Measurements from ENCODE around the gene CRMP1. TPM values are rescaled to one million over a fixed set of nuclear protein-coding genes. Genes with fewer than 3 reads are reported as not detected.

Gene CRMP1
- total RNA-seq, 1 donor from 2014 or later = 1.4 TPM

GRCh38 chr4:5867866-5868265 lies 25.0 kb downstream of the CRMP1 start:
- H3K9me3 ChIP-seq (replicated peaks) = no peaks in the 10 kb centered on the region
- no peak for DNase-seq
- H3K36me3 ChIP-seq = no peaks in the 10 kb centered on the region
- H3K27me3 ChIP-seq (ENCODE audit: low read depth) = peaks cover 10% of the 10 kb centered on the region
- no peak overlapping the region for H3K4me3 ChIP-seq
- H3K27ac ChIP-seq (replicated peaks) = no peak overlapping the region
- H3K4me1 ChIP-seq = no peaks in the 10 kb centered on the region
- intact Hi-C loops (cut with micrococcal nuclease) = no loop called here
- TF ChIP-seq, protein P1, sequence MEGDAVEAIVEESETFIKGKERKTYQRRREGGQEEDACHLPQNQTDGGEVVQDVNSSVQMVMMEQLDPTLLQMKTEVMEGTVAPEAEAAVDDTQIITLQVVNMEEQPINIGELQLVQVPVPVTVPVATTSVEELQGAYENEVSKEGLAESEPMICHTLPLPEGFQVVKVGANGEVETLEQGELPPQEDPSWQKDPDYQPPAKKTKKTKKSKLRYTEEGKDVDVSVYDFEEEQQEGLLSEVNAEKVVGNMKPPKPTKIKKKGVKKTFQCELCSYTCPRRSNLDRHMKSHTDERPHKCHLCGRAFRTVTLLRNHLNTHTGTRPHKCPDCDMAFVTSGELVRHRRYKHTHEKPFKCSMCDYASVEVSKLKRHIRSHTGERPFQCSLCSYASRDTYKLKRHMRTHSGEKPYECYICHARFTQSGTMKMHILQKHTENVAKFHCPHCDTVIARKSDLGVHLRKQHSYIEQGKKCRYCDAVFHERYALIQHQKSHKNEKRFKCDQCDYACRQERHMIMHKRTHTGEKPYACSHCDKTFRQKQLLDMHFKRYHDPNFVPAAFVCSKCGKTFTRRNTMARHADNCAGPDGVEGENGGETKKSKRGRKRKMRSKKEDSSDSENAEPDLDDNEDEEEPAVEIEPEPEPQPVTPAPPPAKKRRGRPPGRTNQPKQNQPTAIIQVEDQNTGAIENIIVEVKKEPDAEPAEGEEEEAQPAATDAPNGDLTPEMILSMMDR (IDR thresholded peaks at IDR 0.05; ENCODE audit: borderline replicate concordance) = no peak

DNA sequence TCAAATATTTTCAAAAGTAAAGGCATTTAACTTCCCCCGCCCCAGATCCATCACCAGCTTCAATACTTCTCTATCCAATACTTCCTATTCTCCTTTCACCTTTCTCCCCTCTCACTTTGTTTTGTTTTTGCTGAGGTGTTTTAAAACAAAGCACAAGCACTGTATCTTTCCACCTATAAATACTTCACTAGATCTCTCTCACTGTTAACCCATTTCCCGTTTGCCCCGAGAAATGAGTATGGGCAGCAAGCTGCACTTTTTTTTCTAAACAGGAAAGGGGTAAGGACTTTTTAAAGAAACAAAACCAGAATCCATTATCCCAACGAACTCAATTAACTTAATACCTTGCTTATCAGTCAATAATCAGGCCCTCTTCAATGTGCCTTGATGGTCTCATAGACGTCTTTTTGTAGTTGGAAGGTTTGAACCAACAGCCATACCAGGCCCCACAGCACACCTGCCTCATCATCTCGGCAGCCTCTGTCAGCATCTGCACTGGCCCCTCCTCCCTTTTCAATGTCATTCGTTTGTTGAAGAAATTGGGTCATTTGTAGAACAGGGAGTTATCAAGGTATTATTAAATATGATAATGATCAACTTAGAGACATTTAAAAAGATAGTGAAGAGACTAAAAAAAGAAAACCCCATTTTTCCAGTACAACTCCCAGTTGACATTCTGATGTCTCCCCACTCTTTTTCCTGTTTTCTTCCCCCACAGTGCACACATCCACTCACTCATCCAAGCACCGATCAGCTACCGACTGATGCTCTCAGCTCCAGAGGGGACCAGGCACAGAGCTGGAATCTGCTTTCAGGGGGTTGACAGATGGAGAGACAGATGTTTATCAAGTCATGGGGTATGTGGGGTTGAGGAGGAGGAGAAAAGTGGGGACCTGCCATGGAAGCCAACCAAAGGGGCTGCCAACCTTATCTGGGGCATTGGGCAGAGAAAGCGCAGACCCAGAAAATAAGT lies 25.8 kb downstream of the CRMP1 start:
- H3K4me3 ChIP-seq = no peak overlapping the region
- no peak for DNase-seq
- no peaks in the 10 kb centered on the region for H3K36me3 ChIP-seq
- H3K27me3 ChIP-seq (ENCODE audit: low read depth) = peaks cover 10% of the 10 kb centered on the region
- H3K27ac ChIP-seq (replicated peaks) = no peak overlapping the region
- H3K9me3 ChIP-seq (replicated peaks) = no peaks in the 10 kb centered on the region
- TF ChIP-seq, protein P1 (IDR thresholded peaks at IDR 0.05; ENCODE audit: borderline replicate concordance) = no peak
- intact Hi-C loops (cut with micrococcal nuclease) = no loop called here
- no peaks in the 10 kb centered on the region for H3K4me1 ChIP-seq

DNA sequence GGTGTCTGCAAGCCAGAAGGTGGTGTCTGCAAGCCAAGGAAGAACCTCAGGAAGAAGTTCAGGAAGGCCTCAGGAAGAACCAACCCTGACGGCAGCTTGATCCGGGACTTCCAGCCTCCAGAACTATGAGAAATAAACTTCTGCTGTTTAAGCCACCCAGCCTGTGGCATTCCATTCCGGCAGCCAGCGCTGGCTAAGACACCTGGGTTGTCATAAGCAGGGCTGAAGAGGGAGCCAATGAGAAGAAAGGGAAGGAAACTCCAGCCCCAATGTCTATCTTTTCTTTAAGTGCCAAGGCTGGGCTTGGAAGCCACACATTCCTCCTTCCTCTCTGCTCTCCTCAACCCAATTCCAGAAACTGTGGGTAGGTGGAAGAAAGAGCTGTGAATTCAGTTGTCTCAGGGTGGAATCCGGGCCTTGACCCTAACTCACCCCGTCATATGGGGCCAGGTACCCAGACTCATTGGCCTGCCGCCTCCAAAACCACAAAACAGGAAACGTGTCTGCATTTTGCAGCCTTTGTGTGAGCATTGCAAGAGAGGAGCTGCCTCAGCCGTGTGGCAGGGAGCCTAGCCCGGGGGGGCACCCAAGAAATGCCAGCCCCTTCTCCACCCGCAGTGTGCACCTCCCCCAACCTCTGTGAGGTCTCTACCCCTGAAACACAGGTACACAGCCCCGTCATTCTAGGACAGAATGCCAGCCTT lies 26.8 kb downstream of the CRMP1 start:
- no peak for DNase-seq
- TF ChIP-seq, protein P1 (IDR thresholded peaks at IDR 0.05; ENCODE audit: borderline replicate concordance) = no peak

GRCh38 chr4:5863461-5864113 lies 29.3 kb downstream of the CRMP1 start:
- Histone ChIP-seq H3K4me1 (no peaks in the 10 kb centered on the region), H3K4me3 (no peak overlapping the region), H3K9me3 (replicated peaks) (no peaks in the 10 kb centered on the region), H3K36me3 (no peaks in the 10 kb centered on the region), H3K27me3 (ENCODE audit: low read depth) (peaks cover 19% of the 10 kb centered on the region), H3K27ac (replicated peaks) (no peak overlapping the region)
- intact Hi-C loops (cut with micrococcal nuclease) = no loop called here
- no peak for DNase-seq
- TF ChIP-seq, protein P1 (IDR thresholded peaks at IDR 0.05; ENCODE audit: borderline replicate concordance) = no peak

More for the DNA sequence above, 26.8 kb downstream of the CRMP1 start:
- Histone ChIP-seq H3K4me3 (no peak overlapping the region), H3K27me3 (ENCODE audit: low read depth) (peaks cover 20% of the 10 kb centered on the region), H3K9me3 (replicated peaks) (no peaks in the 10 kb centered on the region), H3K4me1 (no peaks in the 10 kb centered on the region), H3K36me3 (no peaks in the 10 kb centered on the region), H3K27ac (replicated peaks) (no peak overlapping the region)
- intact Hi-C loops (cut with micrococcal nuclease) = no loop called here

DNA sequence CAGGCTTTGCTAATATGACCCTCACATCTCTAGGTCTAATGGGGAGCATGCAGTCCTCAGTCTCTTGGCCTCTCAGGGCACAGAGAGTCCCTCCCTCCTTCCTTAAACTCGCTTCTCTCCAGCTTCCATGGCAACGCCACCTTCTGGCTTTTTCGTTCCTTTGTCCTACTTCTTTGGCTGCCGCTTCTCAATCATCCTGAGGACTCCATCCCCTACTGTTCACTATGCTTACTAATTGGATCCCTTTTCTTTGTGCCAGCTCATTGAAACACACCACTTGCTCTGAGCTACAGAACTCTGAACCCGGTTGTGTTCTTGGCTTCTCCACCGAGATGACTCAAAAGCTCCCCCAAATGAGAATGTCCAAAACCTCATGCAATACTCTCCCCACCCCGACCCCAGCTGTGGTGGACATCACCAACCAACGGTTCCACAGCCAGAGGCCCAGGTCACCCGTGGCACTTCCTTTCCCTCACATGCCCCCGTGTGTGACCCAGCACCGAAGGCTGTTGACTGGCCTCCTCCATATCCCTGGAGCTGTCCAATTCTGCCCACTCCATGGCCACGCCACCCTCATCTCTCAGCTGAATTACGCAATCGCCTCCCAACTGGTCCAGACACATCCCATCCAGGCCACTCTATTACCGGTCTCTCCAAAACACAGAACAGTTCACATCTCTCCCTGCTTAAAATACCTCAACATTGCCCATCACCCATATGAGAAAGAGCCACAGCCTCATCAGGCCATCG lies 34.7 kb downstream of the CRMP1 start:
- Histone ChIP-seq H3K27ac (replicated peaks) (no peak overlapping the region), H3K4me3 (no peak overlapping the region), H3K9me3 (replicated peaks) (no peaks in the 10 kb centered on the region), H3K27me3 (ENCODE audit: low read depth) (peaks cover 24% of the 10 kb centered on the region), H3K36me3 (no peaks in the 10 kb centered on the region), H3K4me1 (no peaks in the 10 kb centered on the region)
- TF ChIP-seq, protein P1 (IDR thresholded peaks at IDR 0.05; ENCODE audit: borderline replicate concordance) = no peak
- intact Hi-C loops (cut with micrococcal nuclease) = no loop called here
- no peak for DNase-seq
